BJ (cell line): ENCODE data around the gene AXIN1. TPM values are rescaled to one million over a fixed set of nuclear protein-coding genes. Genes with fewer than 3 reads are reported as not detected.

Source experiments
- CTCF ChIA-PET: fragments of 350-600 bp; formaldehyde crosslinking; extraction: SDS; loops from one replicate; lab custom pipeline; 2021; ENCODE audit warnings: antibody characterized with exemption, inconsistent platforms; lab: Yijun Ruan, JAX
- POLR2A ChIA-PET: fragments of 300-600 bp; sonication (Branson Sonifier 250); formaldehyde crosslinking; extraction: SDS; loops from one replicate; lab custom pipeline; 2021; ENCODE audit warnings: antibody characterized with exemption; lab: Charles Lee
- DNase-seq: peaks from one replicate; pipeline ENCODE4 v3.0.0-alpha.2; 2011; ENCODE audit warnings: low read depth
- H3K27me3 ChIP-seq: 2 replicates; pipeline ENCODE4 v1.6.0; 2011; ENCODE audit warnings: low read length; ENCODE audit not compliant: control insufficient read depth, insufficient read depth
- H3K36me3 ChIP-seq: 2 replicates; pipeline ENCODE4 v1.5.1; 2011; ENCODE audit warnings: low read length; ENCODE audit not compliant: control insufficient read depth, insufficient read depth
- H3K4me3 ChIP-seq: 2 replicates; pipeline ENCODE4 v1.5.1; 2011; ENCODE audit warnings: low read depth, mild to moderate bottlenecking, control low read depth, low read length
- polyA plus RNA-seq: library from polyadenylated mRNA; depleted of rRNA; stranded (reverse); fragments of >200 nt; gene quantifications from 2 replicates; pipeline ENCODE4 v1.2.3, GENCODE V29; 2011
- TF ChIP-seq, protein P1 (sequence below): IDR thresholded peaks from 2 replicates; pipeline ENCODE4 v1.5.1; 2011; ENCODE audit warnings: low read depth, mild to moderate bottlenecking, control low read depth, inconsistent platforms, low read length, moderate library complexity; ENCODE audit not compliant: insufficient read depth

AXIN1 gene
- polyA plus RNA-seq, 1 experiment = 4.3 TPM

DNA sequence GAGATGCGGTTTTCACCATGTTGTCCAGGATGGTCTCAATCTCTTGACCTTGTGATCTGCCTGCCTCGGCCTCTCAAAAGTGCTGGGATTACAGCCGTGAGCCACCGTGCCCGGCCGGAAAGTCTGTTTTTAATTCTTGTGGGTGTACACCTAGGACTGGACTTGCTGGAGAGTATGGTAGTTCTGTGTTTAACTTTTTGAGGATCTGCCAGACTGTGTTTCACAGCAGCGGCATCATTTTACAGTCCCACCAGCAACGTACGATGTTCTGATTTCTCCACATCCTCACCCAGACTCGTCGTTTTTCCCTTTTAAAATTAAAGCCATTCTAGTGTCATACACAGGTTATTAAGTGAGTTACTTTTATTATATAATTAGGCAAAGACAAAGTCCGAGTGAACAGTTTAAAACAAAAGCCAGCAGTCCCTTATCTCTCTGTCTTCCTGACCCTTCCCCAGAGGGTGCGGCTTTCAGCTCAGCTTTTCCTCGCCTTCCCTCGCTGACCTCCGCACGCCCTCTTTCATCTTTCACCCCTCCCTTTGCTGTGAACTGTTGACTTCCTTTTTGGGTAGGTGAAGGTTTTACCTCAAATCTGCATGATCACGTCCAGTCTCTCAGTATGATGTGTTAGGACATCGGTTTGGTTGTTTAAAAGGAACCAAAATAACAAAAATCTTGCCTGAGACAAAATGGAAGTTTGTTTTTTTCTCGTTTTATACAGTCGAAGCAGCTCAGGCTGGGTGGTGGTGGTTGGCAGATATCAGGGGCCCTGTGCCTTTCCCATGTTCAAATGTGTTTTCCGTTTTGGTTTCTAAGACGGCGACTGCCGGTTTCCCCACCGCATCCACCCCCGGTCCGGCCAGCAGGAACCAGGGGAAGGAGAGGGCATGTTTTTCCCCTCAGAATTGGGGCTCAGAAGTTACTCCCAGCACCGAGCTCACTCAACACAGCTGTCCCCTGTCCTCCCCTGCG lies 99.9 kb downstream of the AXIN1 start:
- TF ChIP-seq, protein P1, sequence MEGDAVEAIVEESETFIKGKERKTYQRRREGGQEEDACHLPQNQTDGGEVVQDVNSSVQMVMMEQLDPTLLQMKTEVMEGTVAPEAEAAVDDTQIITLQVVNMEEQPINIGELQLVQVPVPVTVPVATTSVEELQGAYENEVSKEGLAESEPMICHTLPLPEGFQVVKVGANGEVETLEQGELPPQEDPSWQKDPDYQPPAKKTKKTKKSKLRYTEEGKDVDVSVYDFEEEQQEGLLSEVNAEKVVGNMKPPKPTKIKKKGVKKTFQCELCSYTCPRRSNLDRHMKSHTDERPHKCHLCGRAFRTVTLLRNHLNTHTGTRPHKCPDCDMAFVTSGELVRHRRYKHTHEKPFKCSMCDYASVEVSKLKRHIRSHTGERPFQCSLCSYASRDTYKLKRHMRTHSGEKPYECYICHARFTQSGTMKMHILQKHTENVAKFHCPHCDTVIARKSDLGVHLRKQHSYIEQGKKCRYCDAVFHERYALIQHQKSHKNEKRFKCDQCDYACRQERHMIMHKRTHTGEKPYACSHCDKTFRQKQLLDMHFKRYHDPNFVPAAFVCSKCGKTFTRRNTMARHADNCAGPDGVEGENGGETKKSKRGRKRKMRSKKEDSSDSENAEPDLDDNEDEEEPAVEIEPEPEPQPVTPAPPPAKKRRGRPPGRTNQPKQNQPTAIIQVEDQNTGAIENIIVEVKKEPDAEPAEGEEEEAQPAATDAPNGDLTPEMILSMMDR = no peak
- Histone ChIP-seq H3K36me3 (peaks cover 14% of the 10 kb centered on the region), H3K27me3 (no peaks in the 10 kb centered on the region), H3K4me3 (no peak overlapping the region)
- ChIA-PET POLR2A (no interaction called here), CTCF (interaction anchor here (1.2 to 1.3 kb wide), 2 partner anchors 9 to 17 kb away, joined by 3 read pairs; no protein-coding TSS in a partner anchor)
- no peak for DNase-seq

DNA sequence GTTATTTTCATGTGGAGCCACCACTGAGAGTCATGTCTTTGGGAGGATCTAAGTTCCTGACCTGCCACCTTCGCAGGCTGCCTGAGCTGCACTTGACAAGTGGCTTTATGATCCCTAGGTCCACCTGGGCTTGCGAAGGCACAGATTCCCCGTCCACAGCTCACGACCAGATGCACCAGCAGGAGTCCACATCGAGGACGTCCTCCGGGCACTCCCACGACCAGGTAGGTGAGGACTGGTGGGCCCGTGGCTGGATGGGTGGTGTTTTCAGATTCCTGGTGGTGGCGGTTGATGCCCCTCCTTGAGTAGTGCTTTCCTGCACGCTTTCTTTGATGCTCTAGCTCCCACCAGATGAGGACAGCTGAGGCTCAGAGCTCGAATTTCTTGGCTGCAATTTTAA lies 103.1 kb downstream of the AXIN1 start:
- TF ChIP-seq, protein P1 = no peak
- ChIA-PET CTCF (interaction anchor here (1.0 to 1.4 kb wide), 3 partner anchors 68 to 143 kb away, joined by 3 to 5 read pairs (median 3); no protein-coding TSS in a partner anchor), POLR2A (interaction anchor here (0.5 kb wide), 1 partner anchor 10 kb away, joined by 3 read pairs; no protein-coding TSS in a partner anchor)
- no peak overlapping the region for H3K4me3 ChIP-seq
- no peaks in the 10 kb centered on the region for H3K27me3 ChIP-seq
- H3K36me3 ChIP-seq = peaks cover 8% of the 10 kb centered on the region
- DNase-seq = no peak

GRCh38 chr16:247027-247426 lies 105.5 kb downstream of the AXIN1 start:
- TF ChIP-seq, protein P1 = no peak

GRCh38 chr16:245105-245504 lies 107.4 kb downstream of the AXIN1 start:
- ChIA-PET POLR2A (no interaction called here), CTCF (interaction anchor here (0.7 to 1.3 kb wide), 2 partner anchors 117 to 348 kb away, joined by 3 read pairs; no protein-coding TSS in a partner anchor)
- Histone ChIP-seq H3K27me3 (no peaks in the 10 kb centered on the region), H3K36me3 (peaks cover 1% of the 10 kb centered on the region; the same call in 1 of the 2 replicates), H3K4me3 (no peak overlapping the region)
- TF ChIP-seq, protein P1 = no peak
- DNase-seq = no peak

More at GRCh38 chr16:247027-247426, 105.5 kb downstream of the AXIN1 start:
- Histone ChIP-seq H3K27me3 (no peaks in the 10 kb centered on the region), H3K36me3 (peaks cover 3% of the 10 kb centered on the region; the same call in 1 of the 2 replicates), H3K4me3 (no peak overlapping the region)
- ChIA-PET POLR2A (no interaction called here), CTCF (interaction anchor here (0.6 kb wide), 1 partner anchor 11 kb away, joined by 6 read pairs; no protein-coding TSS in a partner anchor)
- no peak for DNase-seq

DNA sequence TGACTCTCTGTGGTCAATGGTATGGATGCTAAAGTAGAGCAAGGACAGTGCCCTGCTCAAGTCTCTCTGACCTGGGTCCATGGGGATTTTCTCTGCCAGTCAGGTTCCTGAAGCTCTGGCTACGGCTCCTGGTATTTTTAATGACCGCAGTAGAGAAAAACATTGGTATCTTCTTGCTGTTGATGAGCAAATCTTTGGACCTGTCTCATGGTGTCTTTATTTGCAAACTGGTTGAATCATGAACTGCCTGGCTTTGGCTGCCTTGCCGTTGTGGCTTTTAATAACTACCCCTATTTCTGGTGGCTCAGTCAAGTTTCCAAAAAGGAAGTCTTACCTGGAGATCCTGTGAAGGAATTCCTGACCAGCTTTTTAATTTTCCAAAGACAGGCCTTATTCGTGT lies 109.2 kb downstream of the AXIN1 start:
- TF ChIP-seq, protein P1 = no peak
- H3K4me3 ChIP-seq = no peak overlapping the region

More for the DNA sequence above, 109.2 kb downstream of the AXIN1 start:
- H3K36me3 ChIP-seq = no peaks in the 10 kb centered on the region
- H3K27me3 ChIP-seq = no peaks in the 10 kb centered on the region
- POLR2A ChIA-PET = no interaction called here
- no peak for DNase-seq
- CTCF ChIA-PET = interaction anchor here (0.9 kb wide), 1 partner anchor 10 kb away, joined by 3 read pairs; no protein-coding TSS in a partner anchor
